Suppressor macrophage treated with lipopolysaccharide for 4 hours (primary cell): Measurements from ENCODE around the gene ACO1.

Experiments
- DNase-seq: peaks from one replicate; pipeline ENCODE4 v3.0.0-alpha.2; 2020

The ACO1 gene

GRCh38 chr9:32502464-32502863 lies 118.0 kb downstream of the ACO1 start:
- no peak for DNase-seq

- DNase-seq: no peak
Measured at GRCh38 chr9:32503008-32503407, 118.6 kb downstream of the ACO1 start.
